Measurements from ENCODE around the gene INPP4A. TPM values are rescaled to one million over a fixed set of nuclear protein-coding genes. Genes with fewer than 3 reads are reported as not detected.

INPP4A gene
- total RNA-seq, 2 experiments from 2014 or later = 33.1 to 34.8 TPM

DNA sequence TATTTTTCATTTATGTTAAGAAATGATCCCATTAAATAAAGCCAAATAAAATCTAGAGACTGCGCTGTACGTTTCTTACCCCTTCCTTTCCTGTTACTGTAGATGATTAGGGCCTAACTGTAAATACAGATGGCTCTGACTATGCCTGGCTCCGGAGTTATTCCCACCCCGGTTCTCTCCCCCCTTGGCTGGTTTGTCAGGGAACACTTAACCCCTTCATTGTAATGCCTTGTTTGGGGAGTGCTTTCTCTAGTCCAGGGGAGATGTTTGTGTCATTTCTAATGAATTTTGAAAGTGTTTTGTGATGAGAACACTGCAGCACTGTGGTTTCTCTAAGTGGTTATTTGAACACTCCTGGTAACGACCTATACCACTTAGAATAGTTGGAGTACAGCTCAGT is 172.5 kb downstream of the INPP4A start:
- CTCF ChIA-PET = interaction anchor here (0.5 to 0.9 kb wide), 2 partner anchors 32 to 221 kb away, joined by 3 to 4 read pairs; no protein-coding TSS in a partner anchor
- Mint-ChIP-seq H3K4me1 (ENCODE audit: low read depth) (peaks cover 43% of the 10 kb centered on the region), H3K9me3 (no peaks in the 10 kb centered on the region), H3K27me3 (ENCODE audit: low read depth) (no peaks in the 10 kb centered on the region), H3K4me3 (no peak overlapping the region), H3K27ac (peak overlapping the region; percentile 69), H3K36me3 (ENCODE audit: low read depth) (peaks cover 48% of the 10 kb centered on the region)
- DNase-seq = no peak
- intact Hi-C loops (cut with micrococcal nuclease) = no loop called here

DNA sequence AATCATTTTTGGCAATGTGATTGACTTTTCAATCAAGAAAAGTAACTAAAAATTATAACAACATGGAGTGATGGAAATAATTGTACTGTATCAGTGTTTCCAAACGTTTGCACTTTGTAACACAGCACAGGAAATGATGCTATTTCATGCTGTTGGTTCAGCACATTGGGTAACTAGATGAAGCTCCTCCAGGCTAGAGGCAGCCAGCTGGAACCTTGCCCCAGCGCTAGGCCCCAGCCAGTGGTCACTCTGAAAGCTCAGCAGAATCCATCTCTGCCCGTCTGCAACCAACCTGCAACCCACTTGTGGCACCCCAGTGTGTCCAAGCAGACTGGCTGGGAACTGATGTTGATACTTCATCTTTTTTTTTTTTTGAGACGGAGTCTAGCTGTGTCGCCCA is 179.0 kb downstream of the INPP4A start:
- H3K4me1 Mint-ChIP-seq (ENCODE audit: low read depth) = peaks cover 40% of the 10 kb centered on the region
- no peaks in the 10 kb centered on the region for H3K9me3 Mint-ChIP-seq
- intact Hi-C loops (cut with micrococcal nuclease) = no loop called here
- no peak for DNase-seq
- no peak overlapping the region for H3K4me3 Mint-ChIP-seq
- H3K36me3 Mint-ChIP-seq (ENCODE audit: low read depth) = peaks cover 17% of the 10 kb centered on the region
- CTCF ChIA-PET = no interaction called here
- no peaks in the 10 kb centered on the region for H3K27me3 Mint-ChIP-seq (ENCODE audit: low read depth)
- peak overlapping the region; percentile 66 for H3K27ac Mint-ChIP-seq

DNA sequence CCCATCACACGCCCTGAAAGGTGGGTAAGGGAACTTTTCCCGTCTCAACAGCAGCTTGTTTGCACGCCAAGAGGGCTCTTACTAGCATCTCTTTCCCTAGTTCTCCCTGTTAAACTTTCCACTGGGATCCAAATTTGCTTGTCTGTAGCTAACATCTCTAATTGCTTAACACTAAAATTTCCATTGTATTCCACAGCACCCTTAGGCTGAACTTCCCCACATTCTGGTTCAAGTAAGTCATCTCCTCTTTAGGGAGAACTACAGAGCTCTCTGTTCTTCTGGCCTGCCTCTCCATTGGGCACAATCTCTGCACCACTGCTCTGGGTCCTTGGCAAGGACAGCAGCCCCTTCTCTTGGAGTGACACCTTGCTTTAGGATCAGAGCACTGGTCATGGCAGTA is 187.7 kb downstream of the INPP4A start:
- H3K36me3 Mint-ChIP-seq (ENCODE audit: low read depth) = peaks cover 30% of the 10 kb centered on the region
- no peaks in the 10 kb centered on the region for H3K27me3 Mint-ChIP-seq (ENCODE audit: low read depth)
- H3K4me3 Mint-ChIP-seq = no peak overlapping the region
- intact Hi-C loops (cut with micrococcal nuclease) = loop anchor here (10.0 kb wide), 1 partner anchor 542 kb away; no protein-coding TSS in a partner anchor
- peak overlapping the region; percentile 46 for H3K27ac Mint-ChIP-seq
- DNase-seq = no peak
- CTCF ChIA-PET = interaction anchor here (1.1 to 1.5 kb wide), 4 partner anchors 17 to 200 kb away, joined by 3 to 6 read pairs (median 3); no protein-coding TSS in a partner anchor
- peaks cover 24% of the 10 kb centered on the region for H3K4me1 Mint-ChIP-seq (ENCODE audit: low read depth)
- H3K9me3 Mint-ChIP-seq = no peaks in the 10 kb centered on the region

DNA sequence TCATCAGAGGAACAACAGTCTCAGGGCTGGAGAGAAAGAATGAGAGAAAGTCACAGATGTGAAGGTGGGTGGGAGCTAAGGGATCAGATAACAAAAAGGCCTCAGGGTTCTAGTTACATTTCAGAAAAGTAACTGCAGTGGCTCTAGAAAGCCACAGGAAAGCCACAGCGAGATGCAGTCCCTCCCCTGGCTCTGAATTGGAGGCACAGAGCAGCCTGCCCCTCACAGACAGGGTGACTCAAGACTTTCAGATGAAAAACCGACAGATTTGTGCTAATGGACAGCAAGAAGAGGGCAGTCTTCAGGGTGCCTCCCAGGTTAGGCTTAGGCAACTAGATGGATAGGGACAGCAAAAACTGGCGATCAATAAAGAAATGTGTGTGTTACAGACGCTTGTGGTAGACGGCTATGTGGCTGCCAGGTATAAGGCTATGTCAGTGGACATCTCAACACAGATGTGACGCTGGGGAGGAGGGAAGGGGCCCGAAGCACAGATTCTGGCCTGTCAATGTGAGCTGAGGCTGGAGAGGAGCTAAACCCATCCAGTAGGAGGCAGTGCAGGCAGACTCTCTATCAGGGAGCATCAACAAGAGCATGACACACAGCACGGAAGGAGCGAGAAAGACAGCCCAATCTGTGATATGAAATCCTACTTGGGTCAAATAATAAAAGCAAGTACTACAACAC is 189.9 kb downstream of the INPP4A start:
- H3K4me3 Mint-ChIP-seq = no peak overlapping the region
- H3K27ac Mint-ChIP-seq = peak overlapping the region; percentile 85
- peaks cover 29% of the 10 kb centered on the region for H3K36me3 Mint-ChIP-seq (ENCODE audit: low read depth)
- no peaks in the 10 kb centered on the region for H3K9me3 Mint-ChIP-seq
- DNase-seq = peak; percentile 76
- H3K27me3 Mint-ChIP-seq (ENCODE audit: low read depth) = no peaks in the 10 kb centered on the region
- CTCF ChIA-PET = interaction anchor here (0.6 to 1.5 kb wide), 7 partner anchors 13 to 206 kb away, joined by 3 to 4 read pairs (median 3); no protein-coding TSS in a partner anchor
- intact Hi-C loops (cut with micrococcal nuclease) = loop anchor here (10.0 kb wide), 1 partner anchor 540 kb away; no protein-coding TSS in a partner anchor
- H3K4me1 Mint-ChIP-seq (ENCODE audit: low read depth) = peaks cover 32% of the 10 kb centered on the region

DNA sequence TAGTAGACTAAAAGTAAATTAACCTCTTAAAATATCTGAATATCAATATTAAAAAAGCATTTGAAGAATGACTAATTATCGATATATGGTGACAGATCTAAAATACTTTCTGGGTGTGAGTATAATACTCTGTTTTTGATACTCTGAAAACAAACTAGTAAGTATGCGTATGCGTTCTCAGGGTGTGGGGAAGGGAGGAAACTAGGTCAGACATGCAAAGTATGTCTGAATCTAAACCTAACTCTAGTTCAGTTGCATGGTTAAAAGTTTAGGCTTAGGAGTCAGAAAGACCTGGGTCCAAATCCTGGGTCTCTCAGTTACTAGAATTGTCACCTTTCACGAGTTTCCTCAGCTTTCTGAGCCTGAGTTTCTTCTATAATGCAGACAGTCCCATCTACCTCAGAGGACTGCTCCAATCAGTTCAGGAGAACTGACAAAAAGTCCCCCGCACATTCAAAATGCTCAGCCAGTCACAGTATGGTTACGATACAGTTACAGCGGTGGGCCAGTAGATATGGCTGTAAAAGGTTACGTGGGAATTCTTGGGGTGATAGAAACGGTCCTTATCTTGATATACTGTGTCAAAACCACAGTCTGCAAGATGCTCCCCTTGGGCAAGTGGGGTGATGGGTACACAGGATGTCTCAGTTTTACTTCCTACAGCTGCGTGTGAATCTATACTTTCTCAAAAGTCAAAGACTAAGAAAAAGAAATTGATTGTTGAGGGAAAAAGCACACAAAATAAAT is 192.9 kb downstream of the INPP4A start:
- CTCF ChIA-PET = interaction anchor here (0.7 to 1.5 kb wide), 3 partner anchors 12 to 121 kb away, joined by 3 read pairs; no protein-coding TSS in a partner anchor
- no peaks in the 10 kb centered on the region for H3K27me3 Mint-ChIP-seq (ENCODE audit: low read depth)
- intact Hi-C loops (cut with micrococcal nuclease) = loop anchor here (2.0 to 10.0 kb wide), 3 partner anchors 21 to 537 kb away; no protein-coding TSS in a partner anchor
- DNase-seq = peak; percentile 74
- peaks cover 32% of the 10 kb centered on the region for H3K4me1 Mint-ChIP-seq (ENCODE audit: low read depth)
- H3K4me3 Mint-ChIP-seq = peak overlapping the region; percentile 52
- peak overlapping the region; percentile 88 for H3K27ac Mint-ChIP-seq
- H3K9me3 Mint-ChIP-seq = no peaks in the 10 kb centered on the region
- peaks cover 30% of the 10 kb centered on the region for H3K36me3 Mint-ChIP-seq (ENCODE audit: low read depth)

DNA sequence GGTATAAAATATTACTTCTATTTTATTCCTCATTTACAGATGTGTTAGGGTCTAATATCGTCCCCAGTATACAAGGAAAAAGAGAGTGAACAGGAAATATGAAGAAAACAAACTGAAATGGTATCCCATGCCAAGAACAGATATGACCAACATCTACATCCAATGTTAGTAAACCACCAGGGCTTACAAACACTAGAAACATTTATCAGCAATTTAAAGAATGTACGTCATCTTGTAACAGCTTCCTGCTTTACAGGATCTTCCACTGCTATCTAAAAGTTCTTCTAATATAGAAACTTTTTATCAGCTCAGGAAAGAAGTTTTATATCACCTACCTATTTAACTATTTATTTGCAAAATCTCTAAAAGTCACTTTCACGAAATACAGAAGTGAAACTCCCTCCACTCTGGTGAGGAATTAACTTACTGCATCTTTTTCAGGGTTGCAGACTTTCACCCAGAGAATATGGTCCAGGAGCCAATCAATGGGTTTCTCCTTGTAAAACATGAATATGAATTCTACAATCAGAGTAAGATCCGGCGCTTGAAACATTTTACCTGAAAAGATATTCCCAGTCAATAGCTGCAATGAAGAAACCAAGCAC is 198.9 kb downstream of the INPP4A start:
- Mint-ChIP-seq H3K4me3 (no peak overlapping the region), H3K36me3 (ENCODE audit: low read depth) (peaks cover 16% of the 10 kb centered on the region), H3K4me1 (ENCODE audit: low read depth) (peaks cover 5% of the 10 kb centered on the region), H3K9me3 (no peaks in the 10 kb centered on the region), H3K27ac (peak overlapping the region; percentile 55), H3K27me3 (ENCODE audit: low read depth) (no peaks in the 10 kb centered on the region)
- no peak for DNase-seq
- intact Hi-C loops (cut with micrococcal nuclease) = no loop called here
- CTCF ChIA-PET = interaction anchor here (1.8 kb wide), 1 partner anchor 39 kb away, joined by 5 read pairs; no protein-coding TSS in a partner anchor

Other genes starting within 250 kb of the INPP4A start
- gene CNGA3, start 98.4 kb upstream of the INPP4A start, total RNA-seq = not detected
- gene COA5, start 163.7 kb downstream of the INPP4A start, total RNA-seq = 10 to 100 TPM; 34.4 to 37.8 TPM
- 10 to 100 TPM; 23.0 to 24.1 TPM for gene UNC50, start 163.7 kb downstream of the INPP4A start, total RNA-seq